Measurements from ENCODE around the gene ST6GAL1. TPM values are rescaled to one million over a fixed set of nuclear protein-coding genes. Genes with fewer than 3 reads are reported as not detected.

Gene ST6GAL1
- total RNA-seq, 1 experiment from 2014 or later: 15.6 TPM

DNA sequence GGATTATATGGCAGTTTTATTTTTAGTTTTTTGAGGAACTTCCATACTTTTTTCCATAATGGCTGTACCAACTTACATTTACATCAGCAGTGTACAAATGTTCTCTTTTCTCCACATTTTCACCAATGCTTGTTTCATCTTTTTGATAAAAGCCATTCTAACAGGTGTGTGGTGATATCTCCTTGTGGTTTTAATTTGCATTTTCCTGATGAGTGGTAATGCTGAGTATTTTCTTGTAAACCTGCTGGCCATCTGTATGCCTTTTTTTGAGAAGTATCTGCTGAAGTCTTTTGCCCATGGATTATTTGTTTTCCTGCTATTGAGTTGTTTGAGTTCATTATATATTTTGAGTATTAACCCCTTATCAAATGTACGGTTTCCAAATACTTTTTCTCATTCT is 158.4 kb downstream of the ST6GAL1 start:
- H3K4me1 ChIP-seq (ENCODE audit: control insufficient read depth in 1 of 2, insufficient read depth in 2 of 2, low read length in 2 of 2): no peaks in the 10 kb centered on the region
- H3K9me3 ChIP-seq (ENCODE audit: control insufficient read depth in 1 of 2, insufficient read depth in 1 of 2, low read depth in 1 of 2, low read length in 2 of 2): peaks cover 0 to 4% of the 10 kb centered on the region in 2 experiments; a peak in 1 of 4 replicates
- H3K9ac ChIP-seq (ENCODE audit: low read length): no peak overlapping the region
- ATAC-seq (no peak), DNase-seq (ENCODE audit: low read depth, low spot score) (no peak)
- ChIA-PET POLR2A (no interaction called here), CTCF (no interaction called here), RAD21 (ENCODE audit: low non-redundant PET in 1 of 2, low total read pairs in 2 of 2, uncharacterized antibody in 2 of 2, unreplicated experiment in 2 of 2) (no interaction called here)
- H3K9me2 ChIP-seq (ENCODE audit: insufficient read depth): no peaks in the 10 kb centered on the region
- H3K27ac ChIP-seq (ENCODE audit: low read depth, low read length): no peak overlapping the region
- H3K4me3 ChIP-seq (replicated peaks in 1 of 2; ENCODE audit: low read depth in 1 of 2, low read length in 2 of 2): no peak overlapping the region
- H3K27me3 ChIP-seq (ENCODE audit: insufficient read depth, low read length): no peaks in the 10 kb centered on the region
- no TSS peak for BruUV-seq (replicated peaks)
- no peak overlapping the region for H2AFZ ChIP-seq (ENCODE audit: low read depth, low read length, poor library complexity, severe bottlenecking)
- H3K4me2 ChIP-seq (ENCODE audit: low read length): no peak overlapping the region
- no peaks in the 10 kb centered on the region for H3K79me2 ChIP-seq (ENCODE audit: insufficient read depth, low read length)
- H3K36me3 ChIP-seq (ENCODE audit: control insufficient read depth in 1 of 2, insufficient read depth in 2 of 2, low read length in 2 of 2): no peaks in the 10 kb centered on the region
- no peaks in the 10 kb centered on the region for H4K20me1 ChIP-seq (ENCODE audit: insufficient read depth)
- intact Hi-C loops (cut with micrococcal nuclease): no loop called here
- TF ChIP-seq CEBPB (IDR thresholded peaks at IDR 0.05; ENCODE audit: low read depth) (no peak), SIN3A (IDR thresholded peaks at IDR 0.05; ENCODE audit: low read depth) (no peak), ELF1 (IDR thresholded peaks at IDR 0.05; ENCODE audit: borderline replicate concordance, low read depth) (no peak), SP1 (IDR thresholded peaks at IDR 0.05; ENCODE audit: low read depth) (no peak), POLR2A (IDR thresholded peaks at IDR 0.05; ENCODE audit: borderline replicate concordance, extremely low read depth, insufficient read depth, insufficient read length) (no peak), EZH2 (IDR thresholded peaks at IDR 0.05) (no peak), SRF (IDR thresholded peaks at IDR 0.05; ENCODE audit: low read depth) (no peak), YY1 (IDR thresholded peaks at IDR 0.05; ENCODE audit: extremely low read depth, insufficient replicate concordance, low read depth, low read length) (no peak), JUND (IDR thresholded peaks at IDR 0.05) (no peak)
- TF ChIP-seq, protein P1, sequence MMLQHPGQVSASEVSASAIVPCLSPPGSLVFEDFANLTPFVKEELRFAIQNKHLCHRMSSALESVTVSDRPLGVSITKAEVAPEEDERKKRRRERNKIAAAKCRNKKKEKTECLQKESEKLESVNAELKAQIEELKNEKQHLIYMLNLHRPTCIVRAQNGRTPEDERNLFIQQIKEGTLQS (IDR thresholded peaks at IDR 0.05): no peak

DNA sequence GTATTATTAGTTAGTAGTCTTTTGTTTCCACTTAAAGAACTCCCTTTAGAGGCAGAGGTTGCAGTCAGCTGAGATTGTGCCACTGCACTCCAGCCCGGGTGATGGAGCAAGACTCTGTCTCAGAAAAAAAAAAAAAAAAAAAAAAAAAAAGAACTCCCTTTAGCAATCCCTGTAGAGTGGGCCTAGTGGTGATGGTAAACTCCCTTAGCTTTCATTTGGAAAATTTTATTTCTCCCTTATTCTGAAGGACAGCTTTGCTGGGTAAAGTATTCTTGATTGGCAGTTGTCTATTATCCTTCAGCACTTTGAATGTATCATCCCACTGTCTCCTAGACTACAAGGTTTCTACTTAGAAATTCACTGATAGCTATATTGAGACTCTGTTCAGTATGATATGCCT is 163.0 kb downstream of the ST6GAL1 start:
- ChIA-PET CTCF (interaction anchor here (0.6 to 1.1 kb wide), 2 partner anchors 129 to 244 kb away, joined by 3 read pairs; no protein-coding TSS in a partner anchor), POLR2A (no interaction called here), RAD21 (ENCODE audit: low non-redundant PET in 1 of 2, low total read pairs in 2 of 2, uncharacterized antibody in 2 of 2, unreplicated experiment in 2 of 2) (no interaction called here)
- Histone ChIP-seq H3K79me2 (ENCODE audit: insufficient read depth, low read length) (no peaks in the 10 kb centered on the region), H2AFZ (ENCODE audit: low read depth, low read length, poor library complexity, severe bottlenecking) (no peak overlapping the region), H3K4me3 (replicated peaks in 1 of 2; ENCODE audit: low read depth in 1 of 2, low read length in 2 of 2) (no peak overlapping the region), H3K9me3 (ENCODE audit: control insufficient read depth in 1 of 2, insufficient read depth in 1 of 2, low read depth in 1 of 2, low read length in 2 of 2) (no peaks in the 10 kb centered on the region), H4K20me1 (ENCODE audit: insufficient read depth) (no peaks in the 10 kb centered on the region), H3K36me3 (ENCODE audit: control insufficient read depth in 1 of 2, insufficient read depth in 2 of 2, low read length in 2 of 2) (no peaks in the 10 kb centered on the region), H3K4me1 (ENCODE audit: control insufficient read depth in 1 of 2, insufficient read depth in 2 of 2, low read length in 2 of 2) (no peaks in the 10 kb centered on the region), H3K4me2 (ENCODE audit: low read length) (no peak overlapping the region), H3K9me2 (ENCODE audit: insufficient read depth) (no peaks in the 10 kb centered on the region), H3K9ac (ENCODE audit: low read length) (no peak overlapping the region), H3K27ac (ENCODE audit: low read depth, low read length) (no peak overlapping the region), H3K27me3 (ENCODE audit: insufficient read depth, low read length) (no peaks in the 10 kb centered on the region)
- no peak for DNase-seq (ENCODE audit: low read depth, low spot score)
- intact Hi-C loops (cut with micrococcal nuclease): no loop called here
- BruUV-seq (replicated peaks): no TSS peak
- no peak for ATAC-seq
- TF ChIP-seq, protein P2, sequence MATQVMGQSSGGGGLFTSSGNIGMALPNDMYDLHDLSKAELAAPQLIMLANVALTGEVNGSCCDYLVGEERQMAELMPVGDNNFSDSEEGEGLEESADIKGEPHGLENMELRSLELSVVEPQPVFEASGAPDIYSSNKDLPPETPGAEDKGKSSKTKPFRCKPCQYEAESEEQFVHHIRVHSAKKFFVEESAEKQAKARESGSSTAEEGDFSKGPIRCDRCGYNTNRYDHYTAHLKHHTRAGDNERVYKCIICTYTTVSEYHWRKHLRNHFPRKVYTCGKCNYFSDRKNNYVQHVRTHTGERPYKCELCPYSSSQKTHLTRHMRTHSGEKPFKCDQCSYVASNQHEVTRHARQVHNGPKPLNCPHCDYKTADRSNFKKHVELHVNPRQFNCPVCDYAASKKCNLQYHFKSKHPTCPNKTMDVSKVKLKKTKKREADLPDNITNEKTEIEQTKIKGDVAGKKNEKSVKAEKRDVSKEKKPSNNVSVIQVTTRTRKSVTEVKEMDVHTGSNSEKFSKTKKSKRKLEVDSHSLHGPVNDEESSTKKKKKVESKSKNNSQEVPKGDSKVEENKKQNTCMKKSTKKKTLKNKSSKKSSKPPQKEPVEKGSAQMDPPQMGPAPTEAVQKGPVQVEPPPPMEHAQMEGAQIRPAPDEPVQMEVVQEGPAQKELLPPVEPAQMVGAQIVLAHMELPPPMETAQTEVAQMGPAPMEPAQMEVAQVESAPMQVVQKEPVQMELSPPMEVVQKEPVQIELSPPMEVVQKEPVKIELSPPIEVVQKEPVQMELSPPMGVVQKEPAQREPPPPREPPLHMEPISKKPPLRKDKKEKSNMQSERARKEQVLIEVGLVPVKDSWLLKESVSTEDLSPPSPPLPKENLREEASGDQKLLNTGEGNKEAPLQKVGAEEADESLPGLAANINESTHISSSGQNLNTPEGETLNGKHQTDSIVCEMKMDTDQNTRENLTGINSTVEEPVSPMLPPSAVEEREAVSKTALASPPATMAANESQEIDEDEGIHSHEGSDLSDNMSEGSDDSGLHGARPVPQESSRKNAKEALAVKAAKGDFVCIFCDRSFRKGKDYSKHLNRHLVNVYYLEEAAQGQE (IDR thresholded peaks at IDR 0.05; ENCODE audit: low read depth): no peak
- TF ChIP-seq EZH2phosphoT487 (IDR thresholded peaks at IDR 0.05; ENCODE audit: borderline replicate concordance) (no peak), JUND (IDR thresholded peaks at IDR 0.05) (no peak), SIN3A (IDR thresholded peaks at IDR 0.05; ENCODE audit: low read depth) (no peak), SP1 (IDR thresholded peaks at IDR 0.05; ENCODE audit: low read depth) (no peak), EZH2 (IDR thresholded peaks at IDR 0.05) (no peak), EGR1 (IDR thresholded peaks at IDR 0.05; ENCODE audit: low read depth) (no peak), RAD21 (IDR thresholded peaks at IDR 0.05; ENCODE audit: low read depth) (no peak), ZNF274 (IDR thresholded peaks at IDR 0.05; ENCODE audit: low read depth, low read length) (no peak), POLR2A (IDR thresholded peaks at IDR 0.05; ENCODE audit: borderline replicate concordance, extremely low read depth, insufficient read depth, insufficient read length) (no peak)
- TF ChIP-seq, protein P1 (IDR thresholded peaks at IDR 0.05): no peak
- TF ChIP-seq, protein P3, sequence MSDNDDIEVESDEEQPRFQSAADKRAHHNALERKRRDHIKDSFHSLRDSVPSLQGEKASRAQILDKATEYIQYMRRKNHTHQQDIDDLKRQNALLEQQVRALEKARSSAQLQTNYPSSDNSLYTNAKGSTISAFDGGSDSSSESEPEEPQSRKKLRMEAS (IDR thresholded peaks at IDR 0.05): no peak

Measured in HCT116 (cell line).